ENCODE measurements around the gene TRPM4.
"Not testable (repeated sequence)": the region's sequence is repeated elsewhere in the genome, so short reads cannot be mapped to it uniquely, and the experiment has no call there.

Gene TRPM4

GRCh38 chr19:49151267-49152118 lies 6.1 kb upstream of the TRPM4 start:
- no peak for DNase-seq

- no peak for DNase-seq
These were observed 5.5 kb upstream of the TRPM4 start for GRCh38 chr19:49152119-49152550.

DNA sequence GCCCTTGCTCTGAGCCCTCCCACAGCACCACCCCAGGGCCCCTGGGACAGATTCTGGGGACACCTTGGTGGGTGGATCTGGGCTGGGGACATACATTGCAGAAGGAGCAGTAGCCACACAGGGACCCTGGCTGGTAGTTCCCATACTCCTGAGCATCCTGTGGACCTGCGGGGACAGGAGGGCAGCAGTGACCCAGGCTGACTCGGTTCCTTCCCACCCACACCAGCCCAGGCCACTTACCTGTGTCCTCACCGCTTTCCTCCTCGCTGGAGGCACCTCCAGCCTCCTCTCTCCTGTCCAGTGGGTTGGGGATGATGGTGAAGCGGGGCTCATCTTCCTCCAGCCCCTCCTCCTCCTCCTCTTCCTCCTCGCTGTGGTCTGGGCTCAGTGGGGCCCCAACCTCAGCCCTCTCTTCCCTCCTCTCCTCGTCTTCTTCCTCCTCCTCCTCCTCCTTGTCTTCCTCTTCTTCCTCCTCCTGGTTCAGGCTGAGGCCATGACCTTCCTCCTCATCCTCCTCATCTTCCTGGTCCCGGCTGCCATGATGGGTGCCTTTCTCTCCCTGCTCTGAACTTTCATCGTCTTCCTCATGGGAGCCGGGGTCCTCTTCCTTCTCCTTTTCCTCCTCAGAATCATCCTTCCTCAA lies 4.3 kb upstream of the TRPM4 start:
- DNase-seq = no peak

DNA sequence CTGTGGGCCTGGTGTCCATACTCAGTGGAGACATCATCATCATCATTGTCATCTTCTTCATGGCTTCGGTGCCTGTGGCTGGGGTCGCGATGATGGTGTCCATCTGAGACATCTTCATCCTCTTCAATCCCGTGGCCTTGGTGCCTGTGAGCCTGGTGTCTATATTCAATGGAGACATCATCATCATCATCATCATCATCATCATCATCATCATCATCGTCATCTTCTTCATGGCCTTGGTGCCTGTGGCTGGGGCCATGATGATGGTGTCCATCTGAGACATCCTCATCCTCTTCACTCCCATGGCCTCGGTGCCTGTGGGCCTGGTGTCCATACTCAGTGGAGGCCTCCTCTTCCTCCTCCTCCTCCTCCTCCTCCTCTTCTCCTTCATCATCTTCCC lies 3.3 kb upstream of the TRPM4 start:
- DNase-seq = no peak

DNA sequence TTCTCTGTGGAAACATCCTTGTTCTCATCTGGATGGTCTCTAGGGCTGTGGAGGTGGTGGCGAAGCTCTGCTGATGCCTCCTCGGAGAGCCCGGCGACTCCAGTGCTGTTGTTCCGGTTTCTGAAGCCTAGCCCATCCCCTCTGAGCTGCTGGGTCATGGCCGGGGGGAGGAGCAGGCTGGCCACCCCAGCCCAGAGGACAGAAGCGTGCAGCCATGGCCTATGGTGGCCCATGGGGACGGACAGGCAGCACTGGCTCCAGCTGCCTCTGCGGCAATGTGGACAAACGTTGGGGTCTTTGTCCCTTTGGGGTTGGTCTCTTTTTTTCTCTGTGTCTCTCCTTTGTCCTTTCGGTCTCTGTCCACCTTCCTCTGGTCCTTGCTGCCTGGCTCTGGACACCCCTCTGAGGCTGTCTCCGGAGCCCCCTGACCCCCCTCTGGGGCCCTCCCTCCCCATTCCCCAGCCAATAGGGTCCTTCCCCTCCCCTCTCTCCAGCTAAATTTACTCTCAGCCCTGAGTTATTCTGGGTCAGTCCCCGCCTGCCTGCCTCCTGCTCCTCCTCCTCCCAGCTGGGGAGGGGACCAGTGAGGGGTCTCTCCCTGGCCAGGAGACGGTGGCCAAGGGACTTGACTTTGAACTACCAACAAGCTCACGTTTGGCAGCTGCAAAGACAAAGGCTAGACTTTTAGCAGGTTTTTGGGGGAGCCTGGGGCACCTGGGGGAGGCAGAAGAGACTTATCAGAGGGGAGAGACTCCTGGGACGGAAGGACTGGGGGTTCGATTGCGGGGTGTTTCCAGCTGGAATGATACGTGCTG lies 2.4 kb upstream of the TRPM4 start, which contains the start of gene HRC:
Gene HRC (minus strand): TSS at position 392 of the 815 bp plus-strand sequence. CDS start 159 bp downstream, at position 233.
- no peak for DNase-seq

DNA sequence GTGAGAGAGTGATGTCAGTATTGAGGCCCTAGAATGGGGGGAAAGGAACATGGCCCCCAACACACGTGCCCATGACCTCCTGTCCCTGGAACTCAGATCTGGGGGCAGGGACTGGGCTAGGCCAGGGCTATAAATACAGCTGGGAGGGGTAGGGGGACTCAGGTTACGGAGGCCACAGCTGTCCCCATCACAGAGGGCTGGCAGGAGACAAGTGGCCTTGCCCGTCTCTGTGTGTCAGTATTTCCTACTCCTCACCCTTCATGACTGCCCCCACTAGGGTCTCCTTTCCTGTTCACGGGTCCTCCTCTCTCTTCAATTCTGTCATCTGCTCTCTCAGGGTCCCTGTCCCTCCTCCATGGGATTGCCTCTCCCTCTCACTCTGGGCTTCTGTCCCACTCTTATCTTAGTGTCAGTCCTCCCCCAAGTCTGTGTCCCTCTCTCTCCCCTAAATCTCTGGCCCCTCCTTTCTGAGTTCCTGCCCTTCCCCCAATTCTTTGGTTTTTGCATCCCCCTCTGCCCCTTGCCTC lies 1.7 kb upstream of the TRPM4 start:
- DNase-seq = no peak

GRCh38 chr19:49160450-49161189 lies 3.0 kb downstream of the TRPM4 start:
- no peak for DNase-seq

DNA sequence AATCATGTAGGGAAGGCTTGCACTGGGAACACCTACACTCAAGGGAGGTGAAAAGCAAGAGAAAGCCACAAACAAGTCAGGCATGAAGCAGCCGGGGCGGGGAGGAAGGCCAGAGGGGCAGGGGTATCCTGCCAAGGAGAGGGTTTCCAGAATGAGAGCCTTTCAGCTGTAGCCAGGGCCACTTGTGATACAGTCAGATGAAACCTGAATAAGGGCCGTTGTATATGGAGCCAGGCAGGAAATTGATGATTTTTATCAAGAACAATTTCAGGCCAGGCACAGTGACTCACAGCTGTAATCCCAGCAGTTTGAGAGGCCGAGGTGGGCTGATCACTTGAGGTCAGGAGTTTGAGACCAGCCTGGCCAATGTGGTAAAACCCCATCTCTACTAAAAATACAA lies 4.4 kb downstream of the TRPM4 start:
- DNase-seq = no peak

- no peak for DNase-seq
These were observed 7.6 kb downstream of the TRPM4 start for GRCh38 chr19:49165111-49165750.

- no peak for DNase-seq
These were observed 8.3 kb downstream of the TRPM4 start for GRCh38 chr19:49165865-49166301.

GRCh38 chr19:49167857-49168409 lies 10.3 kb downstream of the TRPM4 start:
- DNase-seq = no peak

DNA sequence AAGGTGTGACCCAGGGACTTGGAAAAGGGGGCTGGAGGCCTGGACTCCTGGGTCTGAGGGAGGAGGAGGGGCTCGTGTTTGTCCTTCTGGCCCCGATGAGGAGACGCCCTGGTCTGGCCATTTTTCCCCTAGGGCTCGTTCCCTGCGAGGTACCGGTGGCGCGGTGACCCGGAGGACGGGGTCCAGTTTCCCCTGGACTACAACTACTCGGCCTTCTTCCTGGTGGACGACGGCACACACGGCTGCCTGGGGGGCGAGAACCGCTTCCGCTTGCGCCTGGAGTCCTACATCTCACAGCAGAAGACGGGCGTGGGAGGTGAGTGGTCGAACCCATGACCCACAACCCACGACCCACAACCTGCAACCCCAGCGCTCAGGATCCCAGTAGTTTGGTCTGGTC lies 10.8 kb downstream of the TRPM4 start:
- DNase-seq = no peak

DNA sequence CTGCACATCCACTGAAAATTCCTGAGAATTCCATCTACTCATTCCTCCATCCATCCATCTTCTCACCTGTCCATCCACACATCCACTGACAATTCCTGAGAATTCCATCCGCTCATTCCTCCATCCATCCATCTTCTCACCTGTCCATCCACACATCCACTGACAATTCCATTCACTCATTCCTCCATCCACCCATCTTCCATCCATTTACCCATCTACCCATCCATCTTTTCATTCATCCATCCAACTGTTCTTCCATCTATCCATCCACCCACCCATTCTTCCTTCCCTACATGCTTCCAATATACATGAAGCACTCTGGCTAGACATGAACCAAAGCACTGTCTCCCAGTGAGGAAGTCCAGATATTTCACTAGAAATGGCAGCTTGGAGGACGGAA lies 15.6 kb downstream of the TRPM4 start:
- DNase-seq = no peak

GRCh38 chr19:49180659-49181058 lies 23.1 kb downstream of the TRPM4 start:
- DNase-seq = no peak

DNA sequence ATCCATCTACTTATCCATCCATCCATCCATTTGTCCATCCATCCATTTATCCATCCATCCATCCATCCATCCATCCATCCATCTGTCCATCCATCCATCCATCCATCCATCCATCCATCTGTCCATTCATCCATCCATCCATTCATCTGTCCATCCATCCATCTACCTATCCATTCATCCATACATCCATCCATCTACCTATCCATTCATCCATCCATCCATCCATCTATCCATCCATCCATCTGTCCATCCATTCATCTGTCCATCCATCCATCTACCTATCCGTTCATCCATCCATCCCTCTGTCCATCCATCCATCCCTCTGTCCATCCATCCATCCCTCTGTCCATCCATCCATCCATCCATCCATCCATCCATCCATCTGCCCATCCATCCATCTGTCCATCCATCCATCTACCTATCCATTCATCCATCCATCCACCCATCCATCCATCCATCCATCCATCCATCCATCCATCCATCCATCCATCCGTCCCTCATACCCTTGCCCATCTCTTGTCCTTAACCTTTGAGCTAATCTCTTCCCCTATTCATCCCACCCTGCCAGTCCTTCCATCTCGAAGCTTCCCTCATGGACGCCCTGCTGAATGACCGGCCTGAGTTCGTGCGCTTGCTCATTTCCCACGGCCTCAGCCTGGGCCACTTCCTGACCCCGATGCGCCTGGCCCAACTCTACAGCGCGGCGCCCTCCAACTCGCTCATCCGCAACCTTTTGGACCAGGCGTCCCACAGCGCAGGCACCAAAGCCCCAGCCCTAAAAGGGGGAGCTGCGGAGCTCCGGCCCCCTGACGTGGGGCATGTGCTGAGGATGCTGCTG lies 24.6 kb downstream of the TRPM4 start:
- not testable (repeated sequence) for DNase-seq

GRCh38 chr19:49182848-49183375 lies 25.3 kb downstream of the TRPM4 start:
- no peak for DNase-seq

- no peak for DNase-seq
These were observed 28.5 kb downstream of the TRPM4 start for GRCh38 chr19:49186108-49186507.

- DNase-seq = no peak
These were observed 31.1 kb downstream of the TRPM4 start for GRCh38 chr19:49188626-49189200.

- no peak for DNase-seq
These were observed 31.7 kb downstream of the TRPM4 start for GRCh38 chr19:49189259-49189658.

DNA sequence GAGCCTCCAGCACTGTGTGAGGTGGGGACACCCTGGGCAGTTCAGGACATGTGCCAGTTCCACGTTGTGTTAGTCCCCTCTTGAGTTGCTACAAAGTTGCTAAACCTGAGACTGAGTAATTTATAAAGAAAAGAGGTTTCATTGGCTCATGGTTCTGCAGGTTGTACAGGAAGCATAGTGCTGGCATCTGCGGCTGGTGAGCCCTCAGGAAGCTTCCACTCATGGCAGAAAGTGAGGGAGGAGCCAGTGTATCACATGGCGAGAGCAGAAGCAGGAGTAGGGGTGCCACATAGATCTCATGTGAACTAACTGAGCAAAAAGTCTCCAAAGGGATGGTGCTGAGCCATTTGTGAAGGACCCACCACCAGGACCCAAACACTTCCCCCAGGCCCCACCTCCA lies 33.2 kb downstream of the TRPM4 start:
- DNase-seq = no peak
